Stimulated activated CD4-positive, alpha-beta T cell treated with anti-CD3 and anti-CD28 coated beads, TNF-alpha, amount 100 ng/mL, for 48 hours (primary cell): Measurements from ENCODE around the gene YTHDC2.

Source experiments
- DNase-seq, 3 donors: peaks; one replicate each; pipeline ENCODE4 v3.0.0-alpha.2; 2020; ENCODE audit warnings: low read depth in 3 of 3

YTHDC2 gene

GRCh38 chr5:113513384-113514288 lies at the start of gene YTHDC2:
Gene YTHDC2 (plus strand): TSS chr5:113513694. CDS start chr5:113513896, 202 bp downstream.
- peak; percentile 81 to 83 (median 82) for DNase-seq

GRCh38 chr5:113474100-113474728 lies 39.3 kb upstream of the YTHDC2 start:
- DNase-seq = no peak

- no peak for DNase-seq
These were observed 34.8 kb upstream of the YTHDC2 start for GRCh38 chr5:113478691-113479090.

GRCh38 chr5:113480243-113480642 lies 33.3 kb upstream of the YTHDC2 start:
- DNase-seq = no peak

- DNase-seq = no peak
These were observed 26.1 kb upstream of the YTHDC2 start for GRCh38 chr5:113487416-113487780.

GRCh38 chr5:113487781-113488644 lies 25.5 kb upstream of the YTHDC2 start, which contains the start of gene MCC:
Gene MCC (minus strand): TSS chr5:113488453.
- peak in 2 of 3 donors; percentile 13 to 20 for DNase-seq

GRCh38 chr5:113488645-113489184 lies 24.8 kb upstream of the YTHDC2 start:
- no peak for DNase-seq

GRCh38 chr5:113489299-113489698 lies 24.2 kb upstream of the YTHDC2 start:
- DNase-seq = no peak

- no peak for DNase-seq
These were observed 23.2 kb upstream of the YTHDC2 start for GRCh38 chr5:113490317-113490716.

GRCh38 chr5:113491022-113491421 lies 22.5 kb upstream of the YTHDC2 start:
- DNase-seq = no peak

- no peak for DNase-seq
These were observed 20.0 kb upstream of the YTHDC2 start for GRCh38 chr5:113493446-113493845.

GRCh38 chr5:113495422-113495841 lies 18.1 kb upstream of the YTHDC2 start:
- no peak for DNase-seq

- DNase-seq = no peak
These were observed 11.4 kb upstream of the YTHDC2 start for GRCh38 chr5:113502073-113502472.

GRCh38 chr5:113503146-113503545 lies 10.3 kb upstream of the YTHDC2 start:
- DNase-seq = no peak

GRCh38 chr5:113505181-113505580 lies 8.3 kb upstream of the YTHDC2 start:
- DNase-seq = no peak

- DNase-seq = no peak
These were observed 5.9 kb upstream of the YTHDC2 start for GRCh38 chr5:113507601-113508000.

- no peak for DNase-seq
These were observed 4.7 kb upstream of the YTHDC2 start for GRCh38 chr5:113508756-113509155.

GRCh38 chr5:113510836-113511451 lies 2.5 kb upstream of the YTHDC2 start:
- no peak for DNase-seq

GRCh38 chr5:113512341-113512740 lies 1.2 kb upstream of the YTHDC2 start:
- DNase-seq = no peak

GRCh38 chr5:113514289-113514635 lies 768 bp downstream of the YTHDC2 start:
- DNase-seq = no peak

- no peak for DNase-seq
These were observed 5.4 kb downstream of the YTHDC2 start for GRCh38 chr5:113518884-113519283.
